ENCODE data around the gene CENPU. TPM values are rescaled to one million over a fixed set of nuclear protein-coding genes. Genes with fewer than 3 reads are reported as not detected.
A peak's percentile ranks its signal among the peaks of the same experiment; 100 is the strongest.

Gene CENPU
- total RNA-seq, 1 donor from 2014 or later, result 1.7 TPM

DNA sequence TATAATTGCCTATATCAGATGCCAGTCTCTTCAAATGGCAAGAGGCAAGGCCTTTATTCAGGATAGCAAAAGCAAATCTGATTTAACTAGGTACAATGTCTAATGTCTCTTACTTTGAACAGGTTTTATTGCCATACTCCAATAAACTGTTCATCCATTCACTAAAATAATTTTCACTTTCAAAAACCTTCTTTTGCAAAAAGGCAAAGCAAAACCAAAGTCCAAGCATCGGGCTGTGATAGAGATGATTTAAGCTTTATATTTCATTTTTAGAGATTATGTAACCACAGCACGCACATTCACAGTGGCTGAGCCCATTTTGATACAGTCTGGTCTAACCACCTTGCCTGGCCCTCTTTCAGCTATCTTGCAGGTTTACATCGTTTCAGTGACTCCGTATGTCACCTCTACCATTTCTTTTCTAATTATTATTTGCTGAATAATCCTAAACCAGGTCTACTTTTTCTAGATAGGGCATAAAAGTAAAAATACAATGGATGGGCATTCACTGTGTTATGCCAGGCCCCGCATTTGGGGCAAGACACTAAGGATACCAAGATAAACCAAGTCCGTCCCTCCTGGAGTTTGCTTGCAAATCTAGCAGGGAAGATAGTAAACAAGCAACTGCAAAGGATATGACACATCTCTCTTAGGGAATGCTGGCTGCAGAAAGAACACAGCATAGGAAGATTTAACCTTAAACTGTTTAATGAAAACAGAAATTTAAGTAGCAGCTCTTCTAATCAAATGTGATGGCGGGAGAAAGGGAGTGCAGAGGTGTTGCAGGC lies 86.4 kb downstream of the CENPU start:
- Histone ChIP-seq H3K27me3 (no peaks in the 10 kb centered on the region), H3K4me3 (peak overlapping the region; percentile 86), H3K9me3 (no peaks in the 10 kb centered on the region), H3K4me1 (peaks cover 44% of the 10 kb centered on the region), H3K27ac (peak overlapping the region; percentile 95), H3K36me3 (peaks cover 5% of the 10 kb centered on the region)
- ATAC-seq (no peak), DNase-seq (no peak)
- intact Hi-C loops (cut with DNase I), result no loop called here
- TF ChIP-seq, protein P1, sequence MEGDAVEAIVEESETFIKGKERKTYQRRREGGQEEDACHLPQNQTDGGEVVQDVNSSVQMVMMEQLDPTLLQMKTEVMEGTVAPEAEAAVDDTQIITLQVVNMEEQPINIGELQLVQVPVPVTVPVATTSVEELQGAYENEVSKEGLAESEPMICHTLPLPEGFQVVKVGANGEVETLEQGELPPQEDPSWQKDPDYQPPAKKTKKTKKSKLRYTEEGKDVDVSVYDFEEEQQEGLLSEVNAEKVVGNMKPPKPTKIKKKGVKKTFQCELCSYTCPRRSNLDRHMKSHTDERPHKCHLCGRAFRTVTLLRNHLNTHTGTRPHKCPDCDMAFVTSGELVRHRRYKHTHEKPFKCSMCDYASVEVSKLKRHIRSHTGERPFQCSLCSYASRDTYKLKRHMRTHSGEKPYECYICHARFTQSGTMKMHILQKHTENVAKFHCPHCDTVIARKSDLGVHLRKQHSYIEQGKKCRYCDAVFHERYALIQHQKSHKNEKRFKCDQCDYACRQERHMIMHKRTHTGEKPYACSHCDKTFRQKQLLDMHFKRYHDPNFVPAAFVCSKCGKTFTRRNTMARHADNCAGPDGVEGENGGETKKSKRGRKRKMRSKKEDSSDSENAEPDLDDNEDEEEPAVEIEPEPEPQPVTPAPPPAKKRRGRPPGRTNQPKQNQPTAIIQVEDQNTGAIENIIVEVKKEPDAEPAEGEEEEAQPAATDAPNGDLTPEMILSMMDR (IDR thresholded peaks at IDR 0.05), result no peak

GRCh38 chr4:184645904-184646610 lies 87.8 kb downstream of the CENPU start:
- TF ChIP-seq, protein P1 (IDR thresholded peaks at IDR 0.05), result no peak
- intact Hi-C loops (cut with DNase I), result no loop called here
- Histone ChIP-seq H3K4me3 (no peak overlapping the region), H3K36me3 (peaks cover 5% of the 10 kb centered on the region), H3K9me3 (no peaks in the 10 kb centered on the region), H3K27ac (no peak overlapping the region), H3K27me3 (no peaks in the 10 kb centered on the region), H3K4me1 (peaks cover 44% of the 10 kb centered on the region)
- ATAC-seq, result no peak
- DNase-seq, result no peak

DNA sequence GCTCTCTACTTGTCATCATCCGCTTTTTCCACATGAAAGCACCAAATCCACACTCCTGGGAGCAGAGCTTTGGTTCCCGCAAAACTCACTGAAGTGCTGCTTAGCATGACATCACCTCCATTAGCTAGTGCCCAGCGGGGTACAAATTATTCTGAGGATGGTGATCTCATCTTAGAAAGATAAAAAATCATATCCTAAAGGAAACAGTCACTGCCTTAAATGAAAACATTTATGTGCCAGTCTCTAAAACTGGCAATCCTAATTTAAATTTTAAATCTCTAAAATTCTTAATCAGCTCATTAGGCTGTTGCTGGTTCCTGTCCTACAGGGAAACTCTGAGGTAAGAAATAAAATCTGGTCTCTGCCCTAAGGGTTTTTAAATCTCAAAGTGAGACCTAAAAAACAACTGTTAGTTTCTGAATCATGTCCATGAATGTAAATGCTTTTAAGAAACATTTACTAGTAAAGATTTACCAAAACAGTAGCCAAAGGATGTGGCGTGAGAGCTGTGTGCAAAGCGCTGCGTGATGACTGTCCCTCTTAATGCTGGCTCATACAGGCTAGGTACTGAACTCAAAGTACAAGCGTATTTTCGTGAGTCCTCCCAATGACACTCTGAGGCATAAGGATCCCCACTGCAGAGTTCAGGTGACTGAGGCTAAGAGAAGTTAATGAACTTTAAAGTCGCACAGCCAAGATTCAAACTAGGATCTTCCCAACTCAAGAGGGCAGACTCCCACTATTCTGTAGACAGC lies 89.2 kb downstream of the CENPU start:
- ATAC-seq (no peak), DNase-seq (no peak)
- no peak overlapping the region for H3K27ac ChIP-seq
- no peaks in the 10 kb centered on the region for H3K27me3 ChIP-seq
- peaks cover 5% of the 10 kb centered on the region for H3K36me3 ChIP-seq
- no peak overlapping the region for H3K4me3 ChIP-seq
- intact Hi-C loops (cut with DNase I), result no loop called here
- peaks cover 37% of the 10 kb centered on the region for H3K4me1 ChIP-seq
- no peaks in the 10 kb centered on the region for H3K9me3 ChIP-seq
- TF ChIP-seq, protein P1 (IDR thresholded peaks at IDR 0.05), result no peak

Other genes starting within 250 kb of the CENPU start
- 17.5 TPM for gene CASP3, start 84.6 kb downstream of the CENPU start, total RNA-seq
- gene PRIMPOL, start 84.4 kb downstream of the CENPU start, total RNA-seq, result 14.4 TPM
- gene ACSL1, start 91.9 kb upstream of the CENPU start, total RNA-seq, result 287 TPM